Measurements from ENCODE around the gene MVB12B.

- TF ChIP-seq TEAD4 (IDR thresholded peaks at IDR 0.05) (no peak), EGR1 (IDR thresholded peaks at IDR 0.05) (no peak), EP300 (IDR thresholded peaks at IDR 0.05; ENCODE audit: borderline replicate concordance) (no peak), FOXM1 (IDR thresholded peaks at IDR 0.05; ENCODE audit: borderline replicate concordance, low read depth) (no peak), TAF1 (IDR thresholded peaks at IDR 0.05; ENCODE audit: low read depth) (no peak), YY1 (IDR thresholded peaks at IDR 0.05; ENCODE audit: low read depth) (no peak), RAD21 (IDR thresholded peaks at IDR 0.05; ENCODE audit: low read depth) (no peak), REST (IDR thresholded peaks at IDR 0.05; ENCODE audit: low read depth) (no peak)
These were observed 53.8 kb downstream of the MVB12B start for GRCh38 chr9:126380447-126380846.

Measured in Ishikawa (cell line).